ENCODE data around the gene DSTN. TPM values are rescaled to one million over a fixed set of nuclear protein-coding genes. Genes with fewer than 3 reads are reported as not detected.

The DSTN gene
- total RNA-seq, 1 donor from 2014 or later: 96.2 TPM

DNA sequence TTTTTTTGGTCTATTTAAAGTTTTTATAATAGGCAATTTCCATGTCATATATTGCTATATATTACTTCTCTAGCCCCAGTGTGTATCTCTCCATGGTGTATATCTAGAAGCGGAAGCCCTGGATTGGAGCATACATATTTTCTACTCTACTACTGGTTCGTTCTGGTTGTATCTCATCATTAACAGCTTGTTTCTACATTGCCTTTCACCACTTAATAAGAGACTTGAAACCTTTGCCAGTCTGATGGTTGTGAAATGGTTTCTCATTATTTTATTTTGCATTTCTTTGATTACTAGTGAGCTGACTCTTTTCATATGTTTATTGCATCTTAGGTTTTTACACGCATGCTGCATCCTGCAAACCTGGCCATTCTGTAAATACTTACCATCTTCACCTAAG, 3.6 kb downstream of the DSTN start:
- ATAC-seq (no peak), DNase-seq (ENCODE audit: low spot score) (no peak)

GRCh38 chr20:17576215-17576614, 6.3 kb downstream of the DSTN start:
- DNase-seq (ENCODE audit: low spot score) (no peak), ATAC-seq (no peak)

DNA sequence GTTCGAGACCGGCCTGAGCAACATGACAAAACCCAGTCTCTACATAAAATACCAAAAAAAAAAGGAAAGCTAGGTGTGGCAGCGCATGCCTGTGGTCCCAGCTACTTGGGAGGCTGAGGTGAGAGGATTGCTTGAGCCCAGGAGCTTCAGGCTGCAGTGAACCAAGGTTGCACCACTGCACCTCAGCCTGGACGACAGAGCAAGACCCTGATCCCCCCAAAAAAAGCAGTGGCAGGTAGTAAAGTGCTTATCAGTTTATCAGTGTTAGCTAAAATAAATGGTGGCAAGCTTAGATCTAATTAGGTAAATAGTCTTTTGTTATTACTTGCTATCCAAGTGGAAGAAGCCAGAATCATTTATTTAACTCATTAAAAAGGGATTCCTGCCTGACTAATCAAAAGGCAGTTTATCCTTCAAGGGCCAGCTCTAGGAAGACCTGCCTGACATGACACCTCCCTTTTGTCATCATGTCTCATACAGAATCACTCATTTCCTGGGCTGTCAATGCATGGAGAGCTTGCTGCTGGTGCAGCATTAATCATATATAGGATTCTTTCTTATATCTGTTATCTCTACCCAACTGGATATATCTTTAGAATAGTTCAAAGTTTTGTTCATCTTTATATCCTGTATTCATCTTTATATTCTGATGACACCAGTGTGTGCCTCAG, 9.6 kb downstream of the DSTN start:
- DNase-seq (ENCODE audit: low spot score): no peak
- ATAC-seq: no peak

GRCh38 chr20:17580895-17581294, 11.0 kb downstream of the DSTN start:
- ATAC-seq: no peak
- DNase-seq (ENCODE audit: low spot score): no peak

- ATAC-seq (no peak), DNase-seq (ENCODE audit: low spot score) (no peak)
Measured at GRCh38 chr20:17583126-17583525, 13.3 kb downstream of the DSTN start.

- ATAC-seq (no peak), DNase-seq (ENCODE audit: low spot score) (no peak)
Measured at GRCh38 chr20:17584689-17585088, 14.8 kb downstream of the DSTN start.

DNA sequence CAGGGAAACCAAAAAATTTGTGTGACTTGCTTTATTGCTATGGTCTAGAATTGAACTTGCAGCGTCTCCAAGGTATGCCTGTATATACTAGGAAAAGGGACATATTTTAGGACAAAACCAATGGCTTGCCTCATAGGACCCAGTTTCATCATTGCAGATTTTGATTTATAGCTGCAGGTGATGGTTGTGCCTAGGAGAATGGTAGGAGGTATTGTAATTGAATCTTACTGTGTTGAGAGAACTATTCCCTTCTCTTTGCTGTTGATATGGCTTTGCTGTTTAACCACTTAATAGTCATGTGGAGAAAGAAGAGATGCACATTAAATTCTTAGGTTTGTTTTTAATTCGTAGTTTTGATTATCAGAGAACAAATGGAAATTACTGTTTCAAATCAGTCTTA, 16.4 kb downstream of the DSTN start:
- no peak for ATAC-seq

DNA sequence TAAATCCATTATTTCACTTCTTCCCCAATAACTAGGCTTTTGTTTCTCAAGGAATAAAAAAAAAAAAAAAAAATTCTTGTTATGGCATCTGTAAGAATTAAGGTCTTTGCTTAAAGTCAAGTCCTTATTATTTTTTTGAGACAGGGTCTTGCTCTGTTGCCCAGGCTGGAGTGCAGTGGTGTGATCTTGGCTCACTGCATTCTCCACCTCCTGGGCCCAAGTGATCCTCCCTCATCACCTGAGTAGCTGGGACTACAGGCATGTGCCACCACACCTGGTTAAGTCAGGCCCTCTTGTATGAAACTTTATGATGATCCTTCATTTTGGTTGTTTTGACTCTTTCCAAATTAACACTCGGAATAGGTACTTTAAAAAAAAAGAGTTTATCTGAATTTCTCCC, 17.3 kb downstream of the DSTN start:
- DNase-seq (ENCODE audit: low spot score) (no peak), ATAC-seq (no peak)

More for the DNA sequence above, 16.4 kb downstream of the DSTN start:
- DNase-seq (ENCODE audit: low spot score): no peak

DNA sequence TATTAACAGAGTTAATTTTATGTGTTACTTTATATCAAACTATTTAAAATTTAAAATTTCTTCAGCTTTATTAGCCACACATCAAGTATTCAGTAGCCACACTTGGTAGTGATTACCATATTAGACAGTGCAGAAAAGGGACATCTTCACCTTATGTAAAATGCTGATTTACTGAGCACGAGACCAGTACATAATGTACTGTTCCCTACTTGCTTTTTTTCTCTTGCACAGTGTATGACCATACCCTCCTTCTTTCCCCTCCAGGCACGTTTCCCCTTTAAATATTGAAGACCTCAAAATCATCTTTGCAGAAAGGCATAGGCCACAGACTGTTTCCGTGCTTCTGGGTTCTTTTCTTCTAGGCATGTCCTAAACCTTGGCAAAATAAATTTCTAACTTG, 17.9 kb downstream of the DSTN start:
- ATAC-seq: no peak
- no peak for DNase-seq (ENCODE audit: low spot score)

DNA sequence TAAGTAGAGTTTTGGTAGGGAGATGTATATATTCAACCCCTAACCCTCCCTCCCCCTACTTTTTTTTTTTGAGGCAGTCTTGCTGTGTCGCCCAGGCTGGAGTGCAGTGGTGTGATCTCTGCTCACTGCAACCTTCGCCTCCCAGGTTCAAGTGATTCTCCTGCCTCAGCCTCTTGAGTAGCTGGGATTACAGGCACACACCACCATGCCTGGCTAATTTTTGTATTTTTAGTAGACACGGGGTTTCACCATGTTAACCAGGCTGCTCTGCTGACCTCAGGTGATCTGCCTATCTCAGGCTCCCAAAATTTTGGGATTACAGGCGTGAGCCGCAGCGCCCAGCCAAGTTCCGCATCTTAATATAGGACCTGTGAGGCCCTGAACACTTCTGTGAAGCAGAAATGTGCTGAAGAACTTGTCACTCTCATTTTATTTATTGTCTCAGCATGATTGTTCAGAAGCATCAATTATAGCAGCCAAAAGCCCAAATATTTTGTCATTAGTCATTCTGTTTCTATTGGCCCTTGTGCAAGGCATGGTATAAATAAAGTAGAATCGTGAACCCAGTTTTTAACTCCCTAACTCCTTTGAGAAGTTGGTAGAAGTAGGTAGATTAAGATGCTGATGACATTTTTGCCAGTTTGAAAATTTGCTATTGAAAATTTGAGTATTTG, 19.4 kb downstream of the DSTN start:
- ATAC-seq (no peak), DNase-seq (ENCODE audit: low spot score) (no peak)

GRCh38 chr20:17590245-17590644, 20.4 kb downstream of the DSTN start:
- ATAC-seq: no peak
- no peak for DNase-seq (ENCODE audit: low spot score)

GRCh38 chr20:17593902-17594301, 24.0 kb downstream of the DSTN start:
- ATAC-seq: no peak
- no peak for DNase-seq (ENCODE audit: low spot score)

DNA sequence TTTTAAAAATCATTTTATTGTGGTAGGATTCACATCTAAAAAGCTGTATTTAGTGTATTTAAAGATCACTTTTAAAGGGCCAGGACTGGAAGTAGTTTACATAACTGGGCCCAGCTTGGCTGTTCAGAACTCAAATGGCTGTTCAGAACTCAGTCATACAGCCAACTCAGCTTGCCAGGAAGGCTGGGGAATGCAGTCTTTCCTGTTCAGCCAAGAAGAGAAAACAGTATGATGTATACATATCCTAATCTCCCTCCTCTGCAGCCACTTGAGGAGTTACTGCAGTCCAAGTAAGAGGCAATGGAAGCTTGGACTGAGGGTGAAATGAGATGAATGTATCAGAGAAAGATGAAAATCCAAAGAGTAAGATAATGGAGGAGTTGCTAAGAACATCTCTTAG, 24.6 kb downstream of the DSTN start:
- peak; percentile 23 for ATAC-seq
- DNase-seq (ENCODE audit: low spot score): no peak

- ATAC-seq: no peak
Measured at GRCh38 chr20:17595856-17596255, 26.0 kb downstream of the DSTN start.

GRCh38 chr20:17598013-17598550, 28.2 kb downstream of the DSTN start:
- ATAC-seq: no peak

More at GRCh38 chr20:17595856-17596255, 26.0 kb downstream of the DSTN start:
- DNase-seq (ENCODE audit: low spot score): no peak

GRCh38 chr20:17601957-17602356, 32.1 kb downstream of the DSTN start:
- ATAC-seq: no peak
- no peak for DNase-seq (ENCODE audit: low spot score)

More at GRCh38 chr20:17598013-17598550, 28.2 kb downstream of the DSTN start:
- no peak for DNase-seq (ENCODE audit: low spot score)

GRCh38 chr20:17602493-17602892, 32.6 kb downstream of the DSTN start:
- ATAC-seq (no peak), DNase-seq (ENCODE audit: low spot score) (no peak)

- ATAC-seq (peak; percentile 92), DNase-seq (ENCODE audit: low spot score) (peak; percentile 71)
Measured at GRCh38 chr20:17605131-17605660, 35.3 kb downstream of the DSTN start.

DNA sequence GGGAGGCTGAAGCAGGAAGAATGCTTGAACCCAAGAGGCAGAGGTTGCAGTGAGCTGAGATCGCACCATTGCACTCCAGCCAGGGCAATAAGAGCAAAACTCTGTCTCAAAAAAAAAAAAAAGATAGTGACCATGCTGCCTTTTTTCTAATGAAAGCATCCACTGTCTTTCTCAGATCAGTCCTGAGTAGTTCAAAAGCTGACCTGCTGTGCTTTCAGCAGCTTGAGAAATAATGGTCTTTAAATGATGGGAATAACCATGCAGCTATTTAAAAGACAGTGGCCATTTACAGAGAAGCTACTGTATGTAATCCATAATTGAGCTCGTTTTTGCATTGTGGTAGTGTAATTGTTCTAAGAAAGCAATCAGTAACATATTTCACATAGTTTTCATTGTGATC, 36.1 kb downstream of the DSTN start:
- ATAC-seq: no peak
- no peak for DNase-seq (ENCODE audit: low spot score)

DNA sequence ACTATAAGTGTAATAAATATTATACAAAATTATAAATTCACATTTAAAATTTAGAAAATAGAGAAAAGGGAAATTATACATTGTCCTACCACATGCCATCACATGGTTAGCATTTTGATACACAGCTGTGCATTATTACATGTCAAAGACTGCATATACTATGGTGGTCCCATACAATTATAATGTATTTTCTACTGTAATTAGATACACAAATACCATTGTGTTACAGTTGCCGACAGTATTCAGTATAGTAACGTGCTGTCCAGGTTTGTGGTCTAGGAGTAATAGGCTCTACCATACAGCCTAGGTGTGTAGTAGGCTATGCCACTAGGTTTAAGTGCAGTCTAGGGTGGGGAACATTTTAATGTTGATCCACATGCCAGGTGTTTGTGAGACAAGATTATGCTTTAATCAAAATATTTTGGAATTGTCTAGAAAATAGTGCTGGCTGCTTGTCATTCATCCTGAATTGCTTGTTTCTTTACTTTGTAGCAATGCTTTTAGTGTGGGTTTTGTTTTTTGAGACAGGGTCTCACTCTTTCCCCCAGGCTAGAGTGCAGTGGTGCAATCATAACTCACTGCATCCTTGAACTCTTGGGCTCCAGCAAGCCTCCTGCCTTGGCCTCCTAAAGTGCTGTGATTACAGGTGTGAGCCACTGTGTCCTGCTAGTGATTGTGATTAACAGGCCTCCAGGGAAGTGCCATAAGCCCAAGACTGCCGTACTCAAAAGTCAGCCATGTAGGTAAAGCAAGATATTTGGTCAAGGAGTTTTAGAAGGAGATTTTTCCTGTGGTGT, 39.0 kb downstream of the DSTN start:
- ATAC-seq (no peak), DNase-seq (ENCODE audit: low spot score) (no peak)

- no peak for ATAC-seq
- DNase-seq (ENCODE audit: low spot score): no peak
Measured at GRCh38 chr20:17609811-17610377, 40.0 kb downstream of the DSTN start.

Measured in left lobe of liver (tissue), 2 donors.